Panc1 (cell line): ENCODE measurements around the gene LRRC49. TPM values are rescaled to one million over a fixed set of nuclear protein-coding genes. Genes with fewer than 3 reads are reported as not detected.

Experiments used
- ATAC-seq: fragments of 200-7000 bp; cut with Tn5 transposase; 2 replicates; pipeline ENCODE4 v1.9.1; 2020; ENCODE audit warnings: mild to moderate bottlenecking, moderate library complexity
- BruUV-seq: library from RNA; stranded (reverse); fragments of 400-500 nt; replicated peaks from 2 replicates; lab custom pipeline; 2021; lab: Mats Ljungman, UMichigan
- CTCF ChIA-PET: fragments of 300-600 bp; sonication (Branson Sonifier 250); formaldehyde crosslinking; loops from one replicate; lab custom pipeline; 2022; ENCODE audit warnings: antibody characterized with exemption; lab: Charles Lee
- POLR2A ChIA-PET: fragments of 300-600 bp; sonication (Branson Sonifier 250); formaldehyde crosslinking; loops from one replicate; lab custom pipeline; 2022; ENCODE audit warnings: antibody characterized with exemption; lab: Charles Lee
- DNase-seq: peaks from one replicate; pipeline ENCODE4 v3.0.0-alpha.2; 2010; ENCODE audit warnings: low read depth, low spot score
- H3K27ac ChIP-seq: 2 replicates; pipeline ENCODE4 v1.5.1; 2011; ENCODE audit warnings: mild to moderate bottlenecking, low read length, inconsistent platforms
- H3K27me3 ChIP-seq: fragments of 200-500 bp; sonication (Bioruptor generic); 2 replicates; pipeline ENCODE4 v1.6.0; 2014; ENCODE audit warnings: low read length, inconsistent platforms; ENCODE audit not compliant: control insufficient read depth, insufficient read depth
- H3K36me3 ChIP-seq: fragments of 200-500 bp; sonication (Bioruptor generic); 2 replicates; pipeline ENCODE4 v1.5.1; 2014; ENCODE audit warnings: inconsistent platforms, mild to moderate bottlenecking, low read length, moderate library complexity; ENCODE audit not compliant: control insufficient read depth, insufficient read depth
- H3K4me1 ChIP-seq: 2 replicates; pipeline ENCODE4 v1.5.1; 2011; ENCODE audit warnings: inconsistent platforms, mild to moderate bottlenecking, low read length, moderate library complexity; ENCODE audit not compliant: control insufficient read depth, insufficient read depth
- H3K4me3 ChIP-seq, 2 experiments: 2 replicates each; pipeline ENCODE4 v1.5.1; 2011 to 2012; ENCODE audit warnings: low read depth in 2 of 2, low read length in 2 of 2, mild to moderate bottlenecking in 2 of 2, inconsistent platforms in 1 of 2, moderate library complexity in 1 of 2
- H3K9me3 ChIP-seq: fragments of 200-500 bp; sonication (Bioruptor generic); 2 replicates; pipeline ENCODE4 v1.5.1; 2014; ENCODE audit warnings: low read depth, mild to moderate bottlenecking, inconsistent platforms, low read length, moderate library complexity; ENCODE audit not compliant: control insufficient read depth, insufficient read depth
- POLR2AphosphoS5 ChIP-seq: IDR thresholded peaks from 2 replicates; pipeline ENCODE4 v1.6.1; 2012; ENCODE audit warnings: mild to moderate bottlenecking, low read depth, low read length, moderate library complexity
- SIN3A ChIP-seq: IDR thresholded peaks from 2 replicates; pipeline ENCODE4 v1.6.1; 2012; ENCODE audit warnings: low read depth, mild to moderate bottlenecking, low read length, moderate library complexity, borderline replicate concordance; ENCODE audit not compliant: insufficient read depth
- TCF7L2 ChIP-seq: IDR thresholded peaks from 2 replicates; pipeline ENCODE4 v1.6.1; 2011; ENCODE audit warnings: mild to moderate bottlenecking, low read depth, low read length, inconsistent platforms
- in situ Hi-C: cut with HindIII; loops from 2 replicates; pipeline ENCODE4 v1.10.0; 2016; ENCODE audit warnings: low sequenced_read_pairs, low pct_unique_long_range_greater_than_20kb
- intact Hi-C: fragments of 100-400 bp; cut with micrococcal nuclease; formaldehyde crosslinking; loops from one replicate; pipeline ENCODE4 v1.10.0; 2022; ENCODE audit not compliant: unreplicated experiment
- total RNA-seq: library from RNA; stranded (reverse); gene quantifications from one replicate; pipeline ENCODE4 v1.2.1, GENCODE V29; 2021; ENCODE audit not compliant: unreplicated experiment
- TF ChIP-seq, protein P1 (sequence below), 2 experiments: IDR thresholded peaks; 2 replicates each; pipeline ENCODE4 v1.6.1; 2011 to 2012; ENCODE audit warnings: low read depth in 2 of 2, control low read depth in 1 of 2, low read length in 1 of 2, mild to moderate bottlenecking in 1 of 2, moderate library complexity in 1 of 2; ENCODE audit not compliant: insufficient read depth in 1 of 2
- TF ChIP-seq, protein P2 (sequence below): fragments of 450-650 bp; IDR thresholded peaks from 2 replicates; pipeline ENCODE4 v1.5.1; 2017; ENCODE audit warnings: mild to moderate bottlenecking

LRRC49 gene
- total RNA-seq, 1 experiment from 2014 or later: 8.3 TPM

DNA sequence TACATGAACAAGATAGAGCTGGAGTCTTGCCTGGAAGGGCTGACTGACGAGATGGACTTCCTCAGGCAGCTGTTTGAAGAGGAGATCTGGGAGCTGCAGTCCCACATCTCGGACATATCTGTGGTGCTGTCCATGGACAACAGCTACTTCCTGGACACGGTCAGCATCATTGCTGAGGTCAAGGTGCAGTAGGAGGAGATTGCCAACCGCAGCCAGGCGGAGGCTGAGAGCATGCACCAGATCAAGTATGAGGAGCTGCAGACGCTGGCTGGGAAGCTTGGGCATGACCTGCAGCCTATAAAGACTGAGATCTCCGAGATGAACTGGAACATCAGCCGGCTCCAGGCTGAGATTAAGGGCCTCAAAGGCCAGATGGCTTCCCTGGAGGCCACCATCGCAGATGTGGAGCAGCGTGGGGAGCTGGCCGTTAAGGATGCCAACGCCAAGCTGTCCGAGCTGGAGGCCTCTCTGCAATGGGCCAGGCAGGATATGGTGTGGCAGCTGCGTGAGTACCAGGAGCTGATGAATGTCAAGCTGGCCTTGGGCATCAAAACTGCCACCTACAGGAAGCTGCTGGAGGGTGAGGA, 33.2 kb upstream of the LRRC49 start:
- no peaks in the 10 kb centered on the region for H3K9me3 ChIP-seq
- CTCF ChIA-PET: no interaction called here
- no peaks in the 10 kb centered on the region for H3K27me3 ChIP-seq
- peaks cover 23% of the 10 kb centered on the region for H3K4me1 ChIP-seq
- H3K36me3 ChIP-seq: no peaks in the 10 kb centered on the region
- ATAC-seq (no peak), DNase-seq (no peak)
- TF ChIP-seq, protein P1, sequence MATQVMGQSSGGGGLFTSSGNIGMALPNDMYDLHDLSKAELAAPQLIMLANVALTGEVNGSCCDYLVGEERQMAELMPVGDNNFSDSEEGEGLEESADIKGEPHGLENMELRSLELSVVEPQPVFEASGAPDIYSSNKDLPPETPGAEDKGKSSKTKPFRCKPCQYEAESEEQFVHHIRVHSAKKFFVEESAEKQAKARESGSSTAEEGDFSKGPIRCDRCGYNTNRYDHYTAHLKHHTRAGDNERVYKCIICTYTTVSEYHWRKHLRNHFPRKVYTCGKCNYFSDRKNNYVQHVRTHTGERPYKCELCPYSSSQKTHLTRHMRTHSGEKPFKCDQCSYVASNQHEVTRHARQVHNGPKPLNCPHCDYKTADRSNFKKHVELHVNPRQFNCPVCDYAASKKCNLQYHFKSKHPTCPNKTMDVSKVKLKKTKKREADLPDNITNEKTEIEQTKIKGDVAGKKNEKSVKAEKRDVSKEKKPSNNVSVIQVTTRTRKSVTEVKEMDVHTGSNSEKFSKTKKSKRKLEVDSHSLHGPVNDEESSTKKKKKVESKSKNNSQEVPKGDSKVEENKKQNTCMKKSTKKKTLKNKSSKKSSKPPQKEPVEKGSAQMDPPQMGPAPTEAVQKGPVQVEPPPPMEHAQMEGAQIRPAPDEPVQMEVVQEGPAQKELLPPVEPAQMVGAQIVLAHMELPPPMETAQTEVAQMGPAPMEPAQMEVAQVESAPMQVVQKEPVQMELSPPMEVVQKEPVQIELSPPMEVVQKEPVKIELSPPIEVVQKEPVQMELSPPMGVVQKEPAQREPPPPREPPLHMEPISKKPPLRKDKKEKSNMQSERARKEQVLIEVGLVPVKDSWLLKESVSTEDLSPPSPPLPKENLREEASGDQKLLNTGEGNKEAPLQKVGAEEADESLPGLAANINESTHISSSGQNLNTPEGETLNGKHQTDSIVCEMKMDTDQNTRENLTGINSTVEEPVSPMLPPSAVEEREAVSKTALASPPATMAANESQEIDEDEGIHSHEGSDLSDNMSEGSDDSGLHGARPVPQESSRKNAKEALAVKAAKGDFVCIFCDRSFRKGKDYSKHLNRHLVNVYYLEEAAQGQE (IDR thresholded peaks at IDR 0.05; ENCODE audit: insufficient read depth in 1 of 2, low read depth in 2 of 2, low read length in 1 of 2): no peak
- TF ChIP-seq SIN3A (no peak), POLR2AphosphoS5 (no peak), TCF7L2 (no peak)
- TF ChIP-seq, protein P2, sequence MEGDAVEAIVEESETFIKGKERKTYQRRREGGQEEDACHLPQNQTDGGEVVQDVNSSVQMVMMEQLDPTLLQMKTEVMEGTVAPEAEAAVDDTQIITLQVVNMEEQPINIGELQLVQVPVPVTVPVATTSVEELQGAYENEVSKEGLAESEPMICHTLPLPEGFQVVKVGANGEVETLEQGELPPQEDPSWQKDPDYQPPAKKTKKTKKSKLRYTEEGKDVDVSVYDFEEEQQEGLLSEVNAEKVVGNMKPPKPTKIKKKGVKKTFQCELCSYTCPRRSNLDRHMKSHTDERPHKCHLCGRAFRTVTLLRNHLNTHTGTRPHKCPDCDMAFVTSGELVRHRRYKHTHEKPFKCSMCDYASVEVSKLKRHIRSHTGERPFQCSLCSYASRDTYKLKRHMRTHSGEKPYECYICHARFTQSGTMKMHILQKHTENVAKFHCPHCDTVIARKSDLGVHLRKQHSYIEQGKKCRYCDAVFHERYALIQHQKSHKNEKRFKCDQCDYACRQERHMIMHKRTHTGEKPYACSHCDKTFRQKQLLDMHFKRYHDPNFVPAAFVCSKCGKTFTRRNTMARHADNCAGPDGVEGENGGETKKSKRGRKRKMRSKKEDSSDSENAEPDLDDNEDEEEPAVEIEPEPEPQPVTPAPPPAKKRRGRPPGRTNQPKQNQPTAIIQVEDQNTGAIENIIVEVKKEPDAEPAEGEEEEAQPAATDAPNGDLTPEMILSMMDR: no peak
- intact Hi-C loops (no loop called here), in situ Hi-C loops (no loop called here)
- BruUV-seq: no TSS peak
- no peak overlapping the region for H3K4me3 ChIP-seq
- no peak overlapping the region for H3K27ac ChIP-seq
- POLR2A ChIA-PET: no interaction called here

DNA sequence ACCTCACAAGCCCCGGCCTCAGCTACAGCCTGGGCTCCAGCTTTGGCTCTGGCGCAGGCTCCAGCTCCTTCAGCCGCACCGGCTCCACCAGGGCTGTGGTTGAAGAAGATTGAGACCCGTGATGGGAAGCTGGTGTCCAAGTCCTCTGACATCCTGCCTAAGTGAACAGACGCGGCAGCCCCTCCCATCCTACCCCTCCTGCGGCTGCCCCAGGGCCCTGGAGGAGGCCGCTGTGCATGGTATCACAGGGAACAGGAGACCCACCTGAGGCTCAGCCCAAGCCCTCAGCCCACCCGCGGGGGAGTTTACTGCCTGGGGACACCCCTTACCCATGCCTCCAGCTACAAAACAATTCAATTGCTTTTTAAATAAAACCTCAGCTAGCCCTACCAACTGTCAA, 32.6 kb upstream of the LRRC49 start:
- Histone ChIP-seq H3K4me3 (no peak overlapping the region), H3K4me1 (peaks cover 23% of the 10 kb centered on the region), H3K27me3 (no peaks in the 10 kb centered on the region), H3K27ac (no peak overlapping the region), H3K36me3 (no peaks in the 10 kb centered on the region), H3K9me3 (no peaks in the 10 kb centered on the region)
- no TSS peak for BruUV-seq
- TF ChIP-seq SIN3A (no peak), TCF7L2 (no peak), POLR2AphosphoS5 (no peak)
- TF ChIP-seq, protein P2: no peak
- TF ChIP-seq, protein P1 (IDR thresholded peaks at IDR 0.05; ENCODE audit: insufficient read depth in 1 of 2, low read depth in 2 of 2, low read length in 1 of 2): no peak
- POLR2A ChIA-PET: no interaction called here
- DNase-seq (no peak), ATAC-seq (no peak)
- CTCF ChIA-PET: no interaction called here
- in situ Hi-C loops: no loop called here
- intact Hi-C loops: no loop called here
